ENCODE measurements around the gene PTCHD1. TPM values are rescaled to one million over a fixed set of nuclear protein-coding genes. Genes with fewer than 3 reads are reported as not detected.

Gene PTCHD1
- total RNA-seq, 4 donors from 2014 or later = 0.13 to 0.76 (median 0.18) TPM; not detected in 1

DNA sequence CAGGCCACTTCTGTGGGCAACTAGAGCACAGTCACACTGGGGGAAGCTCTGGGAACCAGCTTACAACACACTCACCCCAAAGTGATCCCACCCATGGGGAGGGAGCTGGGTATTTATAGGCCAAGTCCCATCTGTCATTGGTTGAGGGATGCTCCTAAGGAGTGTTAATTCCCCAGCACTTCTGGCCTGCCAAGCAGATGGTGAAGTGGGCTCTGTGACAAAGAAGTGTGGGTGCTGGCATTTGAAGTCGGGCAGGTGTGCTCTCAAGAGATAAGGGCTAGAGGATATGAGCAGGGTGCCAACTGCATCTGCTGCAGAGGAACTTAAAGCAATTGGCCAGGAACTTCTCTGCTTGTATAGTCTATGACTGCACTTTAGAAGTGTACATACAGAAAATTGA is 30.9 kb downstream of the PTCHD1 start:
- Histone ChIP-seq H3K36me3 (no peaks in the 10 kb centered on the region), H3K9me3 (no peaks in the 10 kb centered on the region), H3K4me3 (no peak overlapping the region), H3K27me3 (no peaks in the 10 kb centered on the region), H3K4me1 (no peaks in the 10 kb centered on the region), H3K27ac (no peak overlapping the region)
- TF ChIP-seq, protein P1, sequence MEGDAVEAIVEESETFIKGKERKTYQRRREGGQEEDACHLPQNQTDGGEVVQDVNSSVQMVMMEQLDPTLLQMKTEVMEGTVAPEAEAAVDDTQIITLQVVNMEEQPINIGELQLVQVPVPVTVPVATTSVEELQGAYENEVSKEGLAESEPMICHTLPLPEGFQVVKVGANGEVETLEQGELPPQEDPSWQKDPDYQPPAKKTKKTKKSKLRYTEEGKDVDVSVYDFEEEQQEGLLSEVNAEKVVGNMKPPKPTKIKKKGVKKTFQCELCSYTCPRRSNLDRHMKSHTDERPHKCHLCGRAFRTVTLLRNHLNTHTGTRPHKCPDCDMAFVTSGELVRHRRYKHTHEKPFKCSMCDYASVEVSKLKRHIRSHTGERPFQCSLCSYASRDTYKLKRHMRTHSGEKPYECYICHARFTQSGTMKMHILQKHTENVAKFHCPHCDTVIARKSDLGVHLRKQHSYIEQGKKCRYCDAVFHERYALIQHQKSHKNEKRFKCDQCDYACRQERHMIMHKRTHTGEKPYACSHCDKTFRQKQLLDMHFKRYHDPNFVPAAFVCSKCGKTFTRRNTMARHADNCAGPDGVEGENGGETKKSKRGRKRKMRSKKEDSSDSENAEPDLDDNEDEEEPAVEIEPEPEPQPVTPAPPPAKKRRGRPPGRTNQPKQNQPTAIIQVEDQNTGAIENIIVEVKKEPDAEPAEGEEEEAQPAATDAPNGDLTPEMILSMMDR (IDR thresholded peaks at IDR 0.05) = no peak
- TF ChIP-seq POLR2A (IDR thresholded peaks at IDR 0.05) = no peak
- no peak for DNase-seq

DNA sequence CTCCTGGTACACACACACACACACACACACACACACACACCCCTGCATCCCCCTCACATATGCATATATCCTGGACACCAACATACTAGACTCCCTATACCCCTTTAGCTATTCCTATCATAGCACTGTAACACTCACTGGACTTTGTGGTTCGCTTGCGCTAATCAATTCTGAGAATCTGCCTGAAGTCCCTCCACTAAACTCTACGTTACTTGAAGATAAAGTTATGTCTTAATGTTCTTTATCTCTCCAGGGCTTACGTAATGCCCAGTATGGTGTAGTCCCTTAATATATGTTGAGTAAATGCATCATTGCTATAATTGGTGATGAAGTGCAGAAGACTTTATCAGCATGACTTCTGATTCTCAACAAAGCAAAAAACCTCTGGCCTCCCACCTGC is 32.3 kb downstream of the PTCHD1 start:
- no peak overlapping the region for H3K4me3 ChIP-seq
- TF ChIP-seq, protein P1 (IDR thresholded peaks at IDR 0.05) = no peak
- TF ChIP-seq POLR2A (IDR thresholded peaks at IDR 0.05) = no peak
- DNase-seq = no peak

DNA sequence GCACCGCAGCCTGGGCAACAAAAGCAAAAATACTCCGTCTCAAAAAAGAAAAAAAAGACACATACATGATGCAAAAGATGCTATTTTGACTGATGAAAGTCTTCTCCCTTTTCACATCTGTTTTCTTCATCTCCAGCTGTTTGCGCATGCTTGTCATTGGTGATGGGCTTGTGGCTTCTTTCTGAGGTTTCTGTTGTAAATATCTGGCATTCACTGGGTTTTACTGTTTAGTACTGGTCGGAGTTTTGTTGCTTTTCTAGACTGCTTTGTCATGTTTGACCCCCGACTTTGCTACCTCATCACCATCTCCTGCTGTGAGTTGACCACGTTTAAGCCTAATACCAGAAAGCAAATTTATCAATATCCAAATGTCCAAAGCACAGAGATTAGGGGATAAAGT is 34.4 kb downstream of the PTCHD1 start:
- no peaks in the 10 kb centered on the region for H3K27me3 ChIP-seq
- DNase-seq = no peak
- no peaks in the 10 kb centered on the region for H3K36me3 ChIP-seq
- H3K4me3 ChIP-seq = no peak overlapping the region
- H3K27ac ChIP-seq = no peak overlapping the region
- H3K4me1 ChIP-seq = no peaks in the 10 kb centered on the region
- H3K9me3 ChIP-seq = no peaks in the 10 kb centered on the region
- TF ChIP-seq, protein P1 (IDR thresholded peaks at IDR 0.05) = no peak
- TF ChIP-seq POLR2A (IDR thresholded peaks at IDR 0.05) = no peak

More for the DNA sequence above, 32.3 kb downstream of the PTCHD1 start:
- no peaks in the 10 kb centered on the region for H3K4me1 ChIP-seq
- H3K36me3 ChIP-seq = no peaks in the 10 kb centered on the region
- no peaks in the 10 kb centered on the region for H3K9me3 ChIP-seq
- H3K27ac ChIP-seq = no peak overlapping the region
- H3K27me3 ChIP-seq = no peaks in the 10 kb centered on the region

DNA sequence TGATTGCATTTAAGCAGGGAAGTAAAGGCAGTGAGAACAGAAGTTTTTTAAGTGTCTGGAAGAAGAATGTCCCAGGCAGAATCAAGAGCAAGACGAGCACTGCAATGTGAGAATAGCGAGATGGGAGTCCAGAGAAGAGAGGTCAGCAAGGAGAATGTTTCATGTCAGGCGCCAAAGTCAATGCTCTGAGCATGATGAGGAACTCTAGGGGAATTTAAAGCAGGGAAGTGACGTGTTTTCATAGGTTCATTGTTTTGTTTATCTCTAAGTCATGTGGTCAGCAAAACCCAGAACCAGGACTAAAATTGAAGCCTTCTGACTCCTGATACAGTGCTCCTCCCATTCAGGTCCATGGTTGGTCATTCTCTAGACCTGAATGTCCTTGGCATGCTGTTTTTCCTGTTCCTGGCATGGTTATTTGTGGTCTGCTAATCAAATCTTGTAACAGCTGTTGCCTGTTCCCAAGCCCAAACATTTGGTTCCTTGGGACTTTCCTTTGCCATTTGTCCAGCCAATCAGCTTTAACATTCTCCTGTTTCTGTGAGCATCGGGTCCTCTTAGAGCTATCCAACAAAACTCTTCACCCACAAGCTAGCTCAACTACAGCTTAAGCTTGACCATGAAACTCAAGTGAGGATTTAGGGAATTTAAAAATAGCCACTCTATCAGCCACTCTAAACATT is 37.7 kb downstream of the PTCHD1 start:
- no peaks in the 10 kb centered on the region for H3K9me3 ChIP-seq
- H3K36me3 ChIP-seq = no peaks in the 10 kb centered on the region
- no peak overlapping the region for H3K4me3 ChIP-seq
- DNase-seq = no peak
- no peaks in the 10 kb centered on the region for H3K27me3 ChIP-seq
- TF ChIP-seq, protein P1 (IDR thresholded peaks at IDR 0.05) = no peak
- no peak for TF ChIP-seq POLR2A (IDR thresholded peaks at IDR 0.05)
- H3K4me1 ChIP-seq = no peaks in the 10 kb centered on the region
- H3K27ac ChIP-seq = peak overlapping the region in 1 of 4 donors; percentile 8

DNA sequence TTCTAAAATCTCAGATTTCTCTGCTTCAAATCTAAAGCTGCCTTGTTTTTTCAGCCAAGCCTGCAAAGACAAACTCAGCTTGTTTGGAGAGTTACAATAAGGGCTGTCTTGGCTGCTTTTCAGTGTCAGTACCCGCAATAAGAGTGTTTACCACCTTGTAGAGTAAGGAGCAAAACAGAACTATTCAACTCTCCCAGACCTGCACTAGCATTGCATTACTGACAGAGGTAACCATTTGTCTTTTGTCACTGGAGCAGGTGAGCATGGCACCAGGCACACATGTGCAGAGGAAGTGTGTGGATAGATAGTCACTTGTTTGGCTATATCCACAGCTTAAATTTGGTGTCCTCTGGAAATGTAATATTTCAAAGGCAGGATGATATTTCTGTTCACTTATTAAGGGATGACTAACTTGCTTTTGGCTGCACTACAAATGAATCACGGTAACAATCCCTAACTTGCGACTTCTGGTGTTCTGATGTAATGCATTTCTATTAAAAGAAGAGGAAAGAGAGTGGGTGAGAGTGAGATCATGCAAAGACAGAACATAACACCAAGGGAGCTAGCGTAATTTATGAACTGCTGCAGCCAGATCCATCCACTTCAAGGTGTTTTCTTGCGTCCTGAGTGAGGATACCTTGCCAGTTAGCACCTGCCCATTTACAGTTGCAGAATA is 38.6 kb downstream of the PTCHD1 start:
- H3K27ac ChIP-seq = peak overlapping the region in 1 of 4 donors; percentile 8
- no peaks in the 10 kb centered on the region for H3K4me1 ChIP-seq
- no peak for DNase-seq
- no peaks in the 10 kb centered on the region for H3K36me3 ChIP-seq
- H3K4me3 ChIP-seq = no peak overlapping the region
- TF ChIP-seq, protein P1 (IDR thresholded peaks at IDR 0.05) = no peak
- TF ChIP-seq POLR2A (IDR thresholded peaks at IDR 0.05) = no peak
- no peaks in the 10 kb centered on the region for H3K27me3 ChIP-seq
- no peaks in the 10 kb centered on the region for H3K9me3 ChIP-seq

All from Peyer's patch (tissue), 4 donors.